HEK293 (cell line): ENCODE results near the gene FGF9.

Experiments
- CTCF ChIA-PET: fragments of 350-600 bp; formaldehyde crosslinking; extraction: SDS; loops from one replicate; lab custom pipeline; 2021; ENCODE audit warnings: antibody characterized with exemption; lab: Yijun Ruan, JAX
- POLR2A ChIA-PET: fragments of 300-600 bp; formaldehyde crosslinking; extraction: SDS; loops from one replicate; lab custom pipeline; 2020; ENCODE audit warnings: antibody characterized with exemption, inconsistent platforms; lab: Yijun Ruan, JAX
- H3K27ac ChIP-seq: fragments of 200-500 bp; sonication (Bioruptor generic); 2 replicates; pipeline ENCODE4 v1.5.1; 2014; ENCODE audit warnings: low read depth, low read length, control low read depth, inconsistent platforms; ENCODE audit errors: extremely low read depth
- H3K36me3 ChIP-seq, 2 experiments: fragments of 200-500 bp in 1 of 2; sonication (Bioruptor generic) in 1 of 2; 1 replicate in 1 of 2; 2 replicates in 1 of 2; pipeline ENCODE4 v1.5.1; 2014 to 2017; ENCODE audit warnings: inconsistent platforms in 2 of 2, low read length in 2 of 2; ENCODE audit not compliant: control insufficient read depth in 2 of 2, insufficient read depth in 1 of 2
- H3K4me1 ChIP-seq: fragments of 200-500 bp; sonication (Bioruptor generic); 2 replicates; pipeline ENCODE4 v1.5.1; 2014; ENCODE audit warnings: mild to moderate bottlenecking, low read length, inconsistent platforms; ENCODE audit not compliant: control insufficient read depth, insufficient read depth
- H3K4me3 ChIP-seq: 2 replicates; pipeline ENCODE4 v1.5.1; 2011; ENCODE audit warnings: low read depth, mild to moderate bottlenecking, control low read depth, low read length, moderate library complexity
- H3K9me3 ChIP-seq: fragments of 200-500 bp; sonication (Bioruptor generic); 2 replicates; pipeline ENCODE4 v1.5.1; 2014; ENCODE audit warnings: low read depth, low read length, inconsistent platforms; ENCODE audit not compliant: control insufficient read depth, insufficient read depth
- EGR2 ChIP-seq: fragments of 450-650 bp; formaldehyde crosslinking; IDR thresholded peaks from 2 replicates; pipeline ENCODE4 v1.5.1; 2016; ENCODE audit warnings: low read depth, missing biosample characterization, missing genetic modification characterization
- ZBTB20 ChIP-seq: fragments of 450-650 bp; formaldehyde crosslinking; IDR thresholded peaks from 2 replicates; pipeline ENCODE4 v1.5.1; 2016; ENCODE audit warnings: missing biosample characterization, missing genetic modification characterization
- ZBTB7A ChIP-seq: fragments of 450-650 bp; formaldehyde crosslinking; IDR thresholded peaks from 2 replicates; pipeline ENCODE4 v1.5.1; 2016; ENCODE audit warnings: low read depth, missing biosample characterization, missing genetic modification characterization
- ZNF132 ChIP-seq: fragments of 450-650 bp; formaldehyde crosslinking; IDR thresholded peaks from 2 replicates; pipeline ENCODE4 v1.5.1; 2017; ENCODE audit warnings: missing biosample characterization, missing genetic modification characterization, borderline replicate concordance
- ZNF133 ChIP-seq: fragments of 450-650 bp; formaldehyde crosslinking; IDR thresholded peaks from 2 replicates; pipeline ENCODE4 v1.5.1; 2016; ENCODE audit warnings: missing biosample characterization, missing genetic modification characterization
- ZNF544 ChIP-seq: fragments of 450-650 bp; formaldehyde crosslinking; IDR thresholded peaks from 2 replicates; pipeline ENCODE4 v1.5.0; 2017; ENCODE audit warnings: missing biosample characterization, missing genetic modification characterization
- ZNF555 ChIP-seq: fragments of 450-650 bp; formaldehyde crosslinking; conservative IDR thresholded peaks from 2 replicates; pipeline ENCODE4 v1.5.1; 2017; ENCODE audit warnings: missing biosample characterization, mild to moderate bottlenecking, missing genetic modification characterization, inconsistent platforms
- ZNF560 ChIP-seq: fragments of 450-650 bp; formaldehyde crosslinking; IDR thresholded peaks from 2 replicates; pipeline ENCODE4 v1.5.1; 2017; ENCODE audit warnings: missing biosample characterization, missing genetic modification characterization, borderline replicate concordance
- ZNF561 ChIP-seq: fragments of 450-650 bp; IDR thresholded peaks from 2 replicates; pipeline ENCODE4 v1.5.1; 2018; ENCODE audit warnings: missing biosample characterization, missing genetic modification characterization, borderline replicate concordance
- ZNF596 ChIP-seq: fragments of 450-650 bp; IDR thresholded peaks from 2 replicates; pipeline ENCODE4 v1.5.0; 2018; ENCODE audit warnings: missing biosample characterization, mild to moderate bottlenecking, missing genetic modification characterization, moderate library complexity
- ZNF623 ChIP-seq: fragments of 450-650 bp; formaldehyde crosslinking; IDR thresholded peaks from 2 replicates; pipeline ENCODE4 v1.5.1; 2016; ENCODE audit warnings: missing biosample characterization, missing genetic modification characterization
- ZNF76 ChIP-seq: fragments of 450-650 bp; formaldehyde crosslinking; IDR thresholded peaks from 2 replicates; pipeline ENCODE4; 2016; ENCODE audit warnings: low read depth, missing biosample characterization, missing genetic modification characterization, borderline replicate concordance
- ZNF777 ChIP-seq: fragments of 450-650 bp; formaldehyde crosslinking; IDR thresholded peaks from 2 replicates; pipeline ENCODE4 v1.5.1; 2017; ENCODE audit warnings: missing biosample characterization, missing genetic modification characterization, borderline replicate concordance
- ZNF837 ChIP-seq: fragments of 450-650 bp; formaldehyde crosslinking; IDR thresholded peaks from 2 replicates; pipeline ENCODE4 v1.5.1; 2016; ENCODE audit warnings: missing biosample characterization, missing genetic modification characterization
- ZSCAN23 ChIP-seq: fragments of 450-650 bp; formaldehyde crosslinking; IDR thresholded peaks from 2 replicates; pipeline ENCODE4 v1.5.1; 2016; ENCODE audit warnings: missing biosample characterization, missing genetic modification characterization
- ZSCAN30 ChIP-seq: fragments of 450-650 bp; IDR thresholded peaks from 2 replicates; pipeline ENCODE4 v1.5.1; 2018; ENCODE audit warnings: missing biosample characterization, mild to moderate bottlenecking, missing genetic modification characterization, moderate library complexity
- ZXDB ChIP-seq: fragments of 450-650 bp; formaldehyde crosslinking; IDR thresholded peaks from 2 replicates; pipeline ENCODE4 v1.5.1; 2016; ENCODE audit warnings: missing biosample characterization, missing genetic modification characterization
- TF ChIP-seq, protein P1 (sequence below): fragments of 450-650 bp; formaldehyde crosslinking; IDR thresholded peaks from 2 replicates; pipeline ENCODE4 v1.5.1; 2017; ENCODE audit warnings: missing biosample characterization, missing genetic modification characterization
- TF ChIP-seq, protein P2 (sequence below): fragments of 450-650 bp; formaldehyde crosslinking; IDR thresholded peaks from 2 replicates; pipeline ENCODE4 v1.5.1; 2016; ENCODE audit warnings: missing biosample characterization, missing genetic modification characterization
- TF ChIP-seq, protein P3 (sequence below): fragments of 450-650 bp; formaldehyde crosslinking; IDR thresholded peaks from 2 replicates; pipeline ENCODE4 v1.5.1; 2016; ENCODE audit warnings: missing biosample characterization, missing genetic modification characterization, low read depth

Gene FGF9

DNA sequence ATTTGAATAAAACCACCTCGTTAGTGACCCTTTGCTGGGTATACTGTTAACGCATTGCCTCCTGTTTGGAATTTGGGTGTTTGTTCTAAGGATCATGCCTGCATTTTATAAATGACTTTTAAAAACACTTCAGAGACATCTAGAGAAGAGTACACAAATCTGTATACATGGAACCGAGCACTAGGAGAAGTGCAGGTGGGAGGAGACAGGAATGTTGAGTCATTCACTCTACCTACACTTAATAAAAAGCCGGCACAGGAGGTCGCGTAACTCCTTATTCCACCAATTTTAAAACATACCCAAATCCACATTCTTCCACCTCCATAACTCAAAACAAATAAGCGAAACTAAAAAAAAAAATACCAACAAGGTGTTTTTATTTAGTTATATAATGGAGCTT lies 48.6 kb downstream of the FGF9 start:
- H3K9me3 ChIP-seq = no peaks in the 10 kb centered on the region
- 0 out of 2 replicates have a peak, but pooled peaks have one; percentile 23 for TF ChIP-seq EGR2 (tag by site-specific recombination)
- TF ChIP-seq ZNF133 = no peak
- POLR2A ChIA-PET = no interaction called here

DNA sequence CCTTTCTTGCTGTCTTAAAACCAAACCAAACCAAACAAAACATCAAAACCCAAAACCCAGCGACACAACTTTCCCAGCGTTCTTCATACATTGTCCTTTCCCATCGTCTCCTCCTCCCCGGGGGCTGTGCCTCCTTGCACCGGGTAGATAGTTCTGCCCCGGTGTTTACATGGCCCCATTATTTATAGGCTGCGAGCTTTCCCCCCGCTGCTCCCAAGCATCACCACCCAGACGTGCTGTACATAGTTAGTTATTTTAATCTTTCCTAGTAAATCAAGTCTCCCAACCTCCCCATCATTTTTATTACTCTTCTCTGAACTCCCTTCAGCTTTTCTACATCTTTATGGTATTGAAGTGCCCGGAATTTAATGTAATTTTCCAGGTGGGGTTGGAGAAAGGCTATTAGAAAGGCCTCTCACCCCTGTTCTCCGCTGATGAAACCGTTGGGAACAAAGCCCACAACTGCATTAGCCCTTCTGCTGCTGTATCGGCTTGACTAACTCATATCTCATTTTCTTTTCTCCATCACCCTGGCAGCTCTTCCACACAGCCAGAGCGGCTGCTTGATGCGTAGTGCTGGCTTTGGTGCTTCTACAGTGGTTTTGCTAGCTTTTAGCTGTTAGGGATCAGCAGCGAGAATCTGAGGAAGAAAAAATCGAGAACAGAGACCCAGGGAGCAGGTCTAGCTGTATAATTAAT lies 53.1 kb downstream of the FGF9 start:
- ChIA-PET POLR2A (interaction anchor here (0.5 kb wide), 1 partner anchor 11 kb away, joined by 3 read pairs; no protein-coding TSS in a partner anchor), CTCF (interaction anchor here (0.6 to 0.7 kb wide), 2 partner anchors 50 to 142 kb away, joined by 3 to 7 read pairs; no protein-coding TSS in a partner anchor)
- Histone ChIP-seq H3K4me1 (no peaks in the 10 kb centered on the region), H3K4me3 (no peak overlapping the region), H3K27ac (no peak overlapping the region), H3K9me3 (no peaks in the 10 kb centered on the region), H3K36me3 (no peaks in the 10 kb centered on the region)
- TF ChIP-seq, protein P1, sequence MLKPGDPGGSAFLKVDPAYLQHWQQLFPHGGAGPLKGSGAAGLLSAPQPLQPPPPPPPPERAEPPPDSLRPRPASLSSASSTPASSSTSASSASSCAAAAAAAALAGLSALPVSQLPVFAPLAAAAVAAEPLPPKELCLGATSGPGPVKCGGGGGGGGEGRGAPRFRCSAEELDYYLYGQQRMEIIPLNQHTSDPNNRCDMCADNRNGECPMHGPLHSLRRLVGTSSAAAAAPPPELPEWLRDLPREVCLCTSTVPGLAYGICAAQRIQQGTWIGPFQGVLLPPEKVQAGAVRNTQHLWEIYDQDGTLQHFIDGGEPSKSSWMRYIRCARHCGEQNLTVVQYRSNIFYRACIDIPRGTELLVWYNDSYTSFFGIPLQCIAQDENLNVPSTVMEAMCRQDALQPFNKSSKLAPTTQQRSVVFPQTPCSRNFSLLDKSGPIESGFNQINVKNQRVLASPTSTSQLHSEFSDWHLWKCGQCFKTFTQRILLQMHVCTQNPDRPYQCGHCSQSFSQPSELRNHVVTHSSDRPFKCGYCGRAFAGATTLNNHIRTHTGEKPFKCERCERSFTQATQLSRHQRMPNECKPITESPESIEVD (tag by site-specific recombination) = 0 out of 2 replicates have a peak, but pooled peaks have one; percentile 28
- no peak for TF ChIP-seq ZNF837 (tag by site-specific recombination)

More for the DNA sequence above, 48.6 kb downstream of the FGF9 start:
- CTCF ChIA-PET = no interaction called here
- no peaks in the 10 kb centered on the region for H3K36me3 ChIP-seq
- no peaks in the 10 kb centered on the region for H3K4me1 ChIP-seq
- H3K4me3 ChIP-seq = no peak overlapping the region
- H3K27ac ChIP-seq = no peak overlapping the region

DNA sequence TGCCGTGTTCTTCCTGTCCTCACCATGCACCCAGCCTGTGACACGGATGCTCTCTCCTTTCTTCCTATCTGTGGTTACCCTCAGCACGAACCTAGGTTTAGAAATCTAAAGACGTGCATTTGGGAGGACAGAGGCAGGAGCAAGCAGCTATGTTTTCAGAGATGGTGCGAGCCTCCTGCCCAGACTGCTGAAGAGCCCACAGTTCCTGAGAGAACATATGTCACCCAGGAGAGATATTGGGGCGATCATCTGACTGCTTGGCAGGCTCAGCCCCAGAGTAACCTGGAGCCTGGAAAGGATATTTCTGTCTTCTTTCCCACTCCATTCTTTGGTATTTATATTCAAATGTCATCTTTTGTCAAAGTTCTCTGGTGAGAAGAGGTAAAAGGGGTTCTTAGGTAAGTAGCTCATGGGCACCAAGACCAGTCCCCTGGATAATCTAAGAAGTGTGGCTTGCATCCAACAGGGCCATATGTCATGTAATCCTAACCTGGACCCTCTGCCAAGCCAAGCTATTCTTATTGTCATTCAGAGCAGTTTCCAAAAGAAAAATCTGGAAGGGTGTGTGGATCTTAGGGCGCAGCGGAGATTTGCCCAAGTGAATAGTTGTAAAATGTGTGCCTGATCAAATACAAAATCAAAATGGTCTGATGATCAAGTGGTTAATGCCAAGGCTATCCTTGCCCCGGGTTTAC lies 59.5 kb downstream of the FGF9 start:
- Histone ChIP-seq H3K36me3 (no peaks in the 10 kb centered on the region), H3K27ac (no peak overlapping the region), H3K4me1 (no peaks in the 10 kb centered on the region), H3K4me3 (no peak overlapping the region), H3K9me3 (no peaks in the 10 kb centered on the region)
- CTCF ChIA-PET = no interaction called here
- no peak for TF ChIP-seq ZNF132
- TF ChIP-seq ZNF777 = no peak
- no peak for TF ChIP-seq ZNF555 (tag by site-specific recombination)
- no peak for TF ChIP-seq ZNF544 (tag by site-specific recombination)
- TF ChIP-seq ZSCAN30 (tag by site-specific recombination) = no peak
- TF ChIP-seq ZNF560 (tag by site-specific recombination) = no peak
- TF ChIP-seq ZNF837 (tag by site-specific recombination) = no peak
- TF ChIP-seq, protein P2, sequence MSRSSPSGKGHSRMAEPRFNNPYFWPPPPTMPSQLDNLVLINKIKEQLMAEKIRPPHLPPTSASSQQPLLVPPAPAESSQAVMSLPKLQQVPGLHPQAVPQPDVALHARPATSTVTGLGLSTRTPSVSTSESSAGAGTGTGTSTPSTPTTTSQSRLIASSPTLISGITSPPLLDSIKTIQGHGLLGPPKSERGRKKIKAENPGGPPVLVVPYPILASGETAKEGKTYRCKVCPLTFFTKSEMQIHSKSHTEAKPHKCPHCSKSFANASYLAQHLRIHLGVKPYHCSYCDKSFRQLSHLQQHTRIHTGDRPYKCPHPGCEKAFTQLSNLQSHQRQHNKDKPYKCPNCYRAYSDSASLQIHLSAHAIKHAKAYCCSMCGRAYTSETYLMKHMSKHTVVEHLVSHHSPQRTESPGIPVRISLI (tag by site-specific recombination) = no peak
- TF ChIP-seq ZNF623 (tag by site-specific recombination) = no peak
- no peak for TF ChIP-seq ZNF596 (tag by site-specific recombination)
- no peak for TF ChIP-seq ZBTB20
- no peak for TF ChIP-seq ZSCAN23 (tag by site-specific recombination)
- no peak for TF ChIP-seq ZXDB (tag by site-specific recombination)
- no peak for TF ChIP-seq ZBTB7A
- TF ChIP-seq ZNF76 (tag by site-specific recombination) = no peak
- TF ChIP-seq, protein P3, sequence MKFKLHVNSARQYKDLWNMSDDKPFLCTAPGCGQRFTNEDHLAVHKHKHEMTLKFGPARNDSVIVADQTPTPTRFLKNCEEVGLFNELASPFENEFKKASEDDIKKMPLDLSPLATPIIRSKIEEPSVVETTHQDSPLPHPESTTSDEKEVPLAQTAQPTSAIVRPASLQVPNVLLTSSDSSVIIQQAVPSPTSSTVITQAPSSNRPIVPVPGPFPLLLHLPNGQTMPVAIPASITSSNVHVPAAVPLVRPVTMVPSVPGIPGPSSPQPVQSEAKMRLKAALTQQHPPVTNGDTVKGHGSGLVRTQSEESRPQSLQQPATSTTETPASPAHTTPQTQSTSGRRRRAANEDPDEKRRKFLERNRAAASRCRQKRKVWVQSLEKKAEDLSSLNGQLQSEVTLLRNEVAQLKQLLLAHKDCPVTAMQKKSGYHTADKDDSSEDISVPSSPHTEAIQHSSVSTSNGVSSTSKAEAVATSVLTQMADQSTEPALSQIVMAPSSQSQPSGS (tag by site-specific recombination) = no peak
- no peak for TF ChIP-seq ZNF561
- POLR2A ChIA-PET = no interaction called here
